Measurements from ENCODE around the gene IRGM. TPM values are rescaled to one million over a fixed set of nuclear protein-coding genes. Genes with fewer than 3 reads are reported as not detected.
"Not testable (repeated sequence)": the region's sequence is repeated elsewhere in the genome, so short reads cannot be mapped to it uniquely, and the experiment has no call there.

Gene IRGM
- total RNA-seq, 1 experiment from 2014 or later: not detected

DNA sequence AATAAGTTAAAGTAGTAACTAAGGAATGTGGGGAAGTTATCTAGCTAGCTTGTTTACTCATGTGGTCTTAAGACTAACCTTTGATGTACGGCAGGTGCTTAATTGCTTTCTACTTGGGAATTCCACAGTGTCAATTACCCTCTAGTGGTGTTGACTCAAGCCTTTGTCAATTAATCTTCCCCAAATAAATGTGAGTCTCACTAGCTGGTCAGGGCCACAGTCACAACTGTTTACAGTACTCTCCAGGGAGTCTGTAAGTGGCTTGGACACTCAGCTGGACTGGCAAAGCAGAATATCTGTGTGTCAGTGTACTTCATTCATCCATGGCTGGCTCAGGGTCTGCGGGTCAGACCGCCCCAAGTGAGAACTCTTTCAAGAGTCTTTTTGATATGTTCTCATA lies 37.0 kb upstream of the IRGM start:
- no TSS peak for BruUV-seq (replicated peaks)
- intact Hi-C loops (cut with micrococcal nuclease): no loop called here
- ChIA-PET CTCF (interaction anchor here (0.6 to 3.1 kb wide), 3 partner anchors 8 to 306 kb away, joined by 3 to 19 read pairs (median 8); no protein-coding TSS in a partner anchor), POLR2A (no interaction called here)
- peaks cover 2% of the 10 kb centered on the region for H3K9me3 Mint-ChIP-seq (ENCODE audit: unreplicated experiment)
- DNase-seq (ENCODE audit: unreplicated experiment): no peak
- TF ChIP-seq, protein P1, sequence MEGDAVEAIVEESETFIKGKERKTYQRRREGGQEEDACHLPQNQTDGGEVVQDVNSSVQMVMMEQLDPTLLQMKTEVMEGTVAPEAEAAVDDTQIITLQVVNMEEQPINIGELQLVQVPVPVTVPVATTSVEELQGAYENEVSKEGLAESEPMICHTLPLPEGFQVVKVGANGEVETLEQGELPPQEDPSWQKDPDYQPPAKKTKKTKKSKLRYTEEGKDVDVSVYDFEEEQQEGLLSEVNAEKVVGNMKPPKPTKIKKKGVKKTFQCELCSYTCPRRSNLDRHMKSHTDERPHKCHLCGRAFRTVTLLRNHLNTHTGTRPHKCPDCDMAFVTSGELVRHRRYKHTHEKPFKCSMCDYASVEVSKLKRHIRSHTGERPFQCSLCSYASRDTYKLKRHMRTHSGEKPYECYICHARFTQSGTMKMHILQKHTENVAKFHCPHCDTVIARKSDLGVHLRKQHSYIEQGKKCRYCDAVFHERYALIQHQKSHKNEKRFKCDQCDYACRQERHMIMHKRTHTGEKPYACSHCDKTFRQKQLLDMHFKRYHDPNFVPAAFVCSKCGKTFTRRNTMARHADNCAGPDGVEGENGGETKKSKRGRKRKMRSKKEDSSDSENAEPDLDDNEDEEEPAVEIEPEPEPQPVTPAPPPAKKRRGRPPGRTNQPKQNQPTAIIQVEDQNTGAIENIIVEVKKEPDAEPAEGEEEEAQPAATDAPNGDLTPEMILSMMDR (IDR thresholded peaks at IDR 0.05; ENCODE audit: unreplicated experiment): no peak
- no peaks in the 10 kb centered on the region for H3K27me3 Mint-ChIP-seq (ENCODE audit: insufficient read depth, unreplicated experiment)
- no peaks in the 10 kb centered on the region for H3K36me3 Mint-ChIP-seq (ENCODE audit: insufficient read depth, unreplicated experiment)
- no peak overlapping the region for H3K4me3 Mint-ChIP-seq (ENCODE audit: unreplicated experiment)
- H3K4me1 Mint-ChIP-seq (ENCODE audit: insufficient read depth, unreplicated experiment): no peaks in the 10 kb centered on the region
- no peak overlapping the region for H3K27ac Mint-ChIP-seq (ENCODE audit: low read depth, unreplicated experiment)

DNA sequence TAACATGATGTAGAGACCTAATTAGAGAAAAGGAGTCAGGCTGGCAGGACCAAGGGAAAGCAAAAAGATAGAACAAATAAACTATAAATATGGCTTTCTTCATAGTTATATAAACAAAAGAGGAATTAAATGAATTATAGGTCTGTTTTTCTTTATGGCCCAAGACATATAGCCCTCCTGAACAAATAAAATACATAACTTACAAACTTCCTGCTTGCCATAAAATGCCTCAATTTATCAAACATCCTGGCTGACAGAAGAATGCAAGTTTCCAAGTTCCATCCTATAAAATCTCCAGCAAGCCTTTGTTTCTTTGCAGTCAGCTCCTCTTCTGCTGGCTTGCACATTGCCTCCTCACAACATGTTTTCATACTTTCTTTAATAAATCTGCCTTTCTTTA lies 31.3 kb upstream of the IRGM start:
- no peak for DNase-seq (ENCODE audit: unreplicated experiment)
- H3K4me3 Mint-ChIP-seq (ENCODE audit: unreplicated experiment): no peak overlapping the region
- intact Hi-C loops (cut with micrococcal nuclease): no loop called here
- TF ChIP-seq, protein P1 (IDR thresholded peaks at IDR 0.05; ENCODE audit: unreplicated experiment): no peak
- ChIA-PET POLR2A (no interaction called here), CTCF (interaction anchor here (1.7 to 3.7 kb wide), 2 partner anchors 10 to 13 kb away, joined by 8 to 31 read pairs; no protein-coding TSS in a partner anchor)
- no peak overlapping the region for H3K27ac Mint-ChIP-seq (ENCODE audit: low read depth, unreplicated experiment)
- no TSS peak for BruUV-seq (replicated peaks)
- no peaks in the 10 kb centered on the region for H3K4me1 Mint-ChIP-seq (ENCODE audit: insufficient read depth, unreplicated experiment)
- peaks cover 12% of the 10 kb centered on the region for H3K9me3 Mint-ChIP-seq (ENCODE audit: unreplicated experiment)
- H3K36me3 Mint-ChIP-seq (ENCODE audit: insufficient read depth, unreplicated experiment): no peaks in the 10 kb centered on the region
- no peaks in the 10 kb centered on the region for H3K27me3 Mint-ChIP-seq (ENCODE audit: insufficient read depth, unreplicated experiment)

DNA sequence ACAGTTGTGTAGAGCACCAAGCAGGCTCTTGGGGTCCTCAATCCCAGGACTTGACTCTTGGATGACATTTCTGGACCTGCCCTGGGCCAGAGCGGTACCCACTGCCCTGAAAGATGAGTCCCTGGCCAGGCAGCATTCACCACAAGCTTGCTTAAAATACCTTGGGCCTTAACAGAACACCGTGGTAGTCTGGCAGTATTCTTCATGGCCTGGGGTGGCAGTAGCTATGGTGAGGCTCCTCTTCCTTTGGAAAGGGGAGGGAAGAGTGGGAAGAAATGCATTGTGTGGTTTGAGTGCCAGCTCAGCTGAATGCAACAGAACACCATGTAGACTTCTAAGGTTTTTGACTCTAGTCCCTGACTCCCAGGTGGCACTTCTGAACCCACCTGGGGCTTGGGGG lies 29.4 kb upstream of the IRGM start:
- H3K36me3 Mint-ChIP-seq (ENCODE audit: insufficient read depth, unreplicated experiment): no peaks in the 10 kb centered on the region
- intact Hi-C loops (cut with micrococcal nuclease): no loop called here
- H3K4me1 Mint-ChIP-seq (ENCODE audit: insufficient read depth, unreplicated experiment): no peaks in the 10 kb centered on the region
- no peaks in the 10 kb centered on the region for H3K27me3 Mint-ChIP-seq (ENCODE audit: insufficient read depth, unreplicated experiment)
- no peak overlapping the region for H3K4me3 Mint-ChIP-seq (ENCODE audit: unreplicated experiment)
- POLR2A ChIA-PET: interaction anchor here (0.6 kb wide), 1 partner anchor 178 kb away, joined by 3 read pairs; no protein-coding TSS in a partner anchor
- BruUV-seq (replicated peaks): no TSS peak
- peaks cover 12% of the 10 kb centered on the region for H3K9me3 Mint-ChIP-seq (ENCODE audit: unreplicated experiment)
- CTCF ChIA-PET: interaction anchor here (0.6 to 3.7 kb wide), 5 partner anchors 12 to 254 kb away, joined by 3 to 31 read pairs (median 3); no protein-coding TSS in a partner anchor
- DNase-seq (ENCODE audit: unreplicated experiment): no peak
- TF ChIP-seq, protein P1 (IDR thresholded peaks at IDR 0.05; ENCODE audit: unreplicated experiment): no peak
- H3K27ac Mint-ChIP-seq (ENCODE audit: low read depth, unreplicated experiment): no peak overlapping the region

DNA sequence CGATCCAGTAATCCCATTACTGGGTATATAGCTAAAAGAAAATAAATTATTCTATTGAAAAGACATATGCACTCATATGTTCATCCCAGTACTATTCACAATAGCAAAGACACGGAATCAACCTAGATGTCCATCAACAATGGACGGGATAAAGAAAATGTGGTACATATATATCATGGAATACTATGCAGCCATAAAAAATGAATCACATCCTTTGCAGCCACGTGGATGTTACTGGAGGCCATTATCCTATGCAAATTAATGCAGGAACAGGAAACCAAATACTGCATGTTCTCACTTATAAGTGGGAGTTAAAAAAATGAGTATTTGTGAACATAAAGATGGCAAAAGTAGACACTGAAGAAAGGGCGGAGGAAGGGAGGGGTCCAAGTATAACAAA lies 16.6 kb upstream of the IRGM start:
- TF ChIP-seq, protein P1 (IDR thresholded peaks at IDR 0.05; ENCODE audit: unreplicated experiment): no peak
- H3K4me1 Mint-ChIP-seq (ENCODE audit: insufficient read depth, unreplicated experiment): no peaks in the 10 kb centered on the region
- ChIA-PET POLR2A (no interaction called here), CTCF (no interaction called here)
- BruUV-seq (replicated peaks): no TSS peak
- no peak for DNase-seq (ENCODE audit: unreplicated experiment)
- H3K9me3 Mint-ChIP-seq (ENCODE audit: unreplicated experiment): peaks cover 14% of the 10 kb centered on the region
- H3K4me3 Mint-ChIP-seq (ENCODE audit: unreplicated experiment): no peak overlapping the region
- H3K27me3 Mint-ChIP-seq (ENCODE audit: insufficient read depth, unreplicated experiment): no peaks in the 10 kb centered on the region
- intact Hi-C loops (cut with micrococcal nuclease): no loop called here
- no peaks in the 10 kb centered on the region for H3K36me3 Mint-ChIP-seq (ENCODE audit: insufficient read depth, unreplicated experiment)
- H3K27ac Mint-ChIP-seq (ENCODE audit: low read depth, unreplicated experiment): no peak overlapping the region

DNA sequence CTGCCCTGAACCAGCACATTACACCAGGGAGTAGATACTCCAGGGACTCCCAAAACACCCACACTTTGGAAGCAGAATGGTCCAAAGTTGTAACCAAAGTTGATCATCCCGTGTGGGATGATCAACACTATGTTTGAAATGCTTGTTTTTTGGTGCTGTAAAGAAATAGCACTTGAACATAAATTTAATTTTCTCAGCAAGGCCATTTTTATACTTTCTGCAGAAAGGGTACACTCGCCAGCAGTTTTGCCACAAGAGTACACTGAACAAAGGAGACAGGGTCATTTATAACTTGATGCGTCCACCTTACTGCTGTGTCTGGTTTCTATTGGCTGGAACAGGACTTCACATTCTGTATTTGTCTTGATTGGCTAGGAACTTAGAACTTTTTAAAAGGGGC lies 14.5 kb upstream of the IRGM start:
- not testable (repeated sequence) for BruUV-seq (replicated peaks); H3K27ac Mint-ChIP-seq (ENCODE audit: low read depth, unreplicated experiment)

More for the DNA sequence above, 14.5 kb upstream of the IRGM start:
- H3K36me3 Mint-ChIP-seq (ENCODE audit: insufficient read depth, unreplicated experiment); H3K27me3 Mint-ChIP-seq (ENCODE audit: insufficient read depth, unreplicated experiment); H3K4me1 Mint-ChIP-seq (ENCODE audit: insufficient read depth, unreplicated experiment); intact Hi-C loops (cut with micrococcal nuclease); CTCF ChIA-PET; DNase-seq (ENCODE audit: unreplicated experiment); H3K4me3 Mint-ChIP-seq (ENCODE audit: unreplicated experiment): not testable (repeated sequence)
- POLR2A ChIA-PET: interaction anchor here (1.1 kb wide), 1 partner anchor 14 kb away, joined by 3 read pairs; the partner anchor contains the start of gene IRGM
- peaks cover 14% of the 10 kb centered on the region for H3K9me3 Mint-ChIP-seq (ENCODE audit: unreplicated experiment)

Measured in MCF 10A (cell line).